ENCODE results near the gene ZNF692. TPM values are rescaled to one million over a fixed set of nuclear protein-coding genes. Genes with fewer than 3 reads are reported as not detected.
A peak's percentile ranks its signal among the peaks of the same experiment; 100 is the strongest.
"Not testable (repeated sequence)": the region's sequence is repeated elsewhere in the genome, so short reads cannot be mapped to it uniquely, and the experiment has no call there.

The ZNF692 gene
- total and polyA plus RNA-seq, 3 experiments from 2014 or later, result 9.6 to 58.7 (median 56.0) TPM

GRCh38 chr1:248900637-248901036 lies 41.8 kb upstream of the ZNF692 start:
- Mint-ChIP-seq H3K27ac (no peak overlapping the region), H3K36me3 (peaks cover 0 to 4% (median 0%) of the 10 kb centered on the region in 3 donors)

GRCh38 chr1:248897412-248898337 lies 38.8 kb upstream of the ZNF692 start:
- H3K4me3 Mint-ChIP-seq, result no peak overlapping the region
- H3K36me3 ChIP-seq (ENCODE audit: insufficient read depth, low read length), result no peaks in the 10 kb centered on the region
- no peak overlapping the region for H3K4me3 ChIP-seq (ENCODE audit: low read length)
- peaks cover 11% of the 10 kb centered on the region for H3K27me3 ChIP-seq (ENCODE audit: insufficient read depth, low read length, poor library complexity, severe bottlenecking)
- ChIA-PET CTCF (no interaction called here), POLR2A (no interaction called here)
- H3K36me3 Mint-ChIP-seq, result peaks cover 0 to 4% (median 0%) of the 10 kb centered on the region in 3 donors
- no peaks in the 10 kb centered on the region for H3K9me3 ChIP-seq (ENCODE audit: low read length)
- peaks cover 8 to 75% of the 10 kb centered on the region in 2 donors for H3K27me3 Mint-ChIP-seq
- no peaks in the 10 kb centered on the region for H3K4me1 ChIP-seq (ENCODE audit: insufficient read depth, low read length)
- no peak for DNase-seq
- H3K27ac Mint-ChIP-seq, result no peak overlapping the region
- H3K27ac ChIP-seq (ENCODE audit: low read depth, low read length), result no peak overlapping the region
- H3K9me3 Mint-ChIP-seq, result no peaks in the 10 kb centered on the region
- H3K4me1 Mint-ChIP-seq, result no peaks in the 10 kb centered on the region

More at GRCh38 chr1:248900637-248901036, 41.8 kb upstream of the ZNF692 start:
- H3K4me1 ChIP-seq (ENCODE audit: insufficient read depth, low read length), result peaks cover 6% of the 10 kb centered on the region
- ChIA-PET CTCF (interaction anchor here (1.4 kb wide), 1 partner anchor 26 kb away, joined by 3 read pairs; no protein-coding TSS in a partner anchor), POLR2A (no interaction called here)
- H3K9me3 ChIP-seq (ENCODE audit: low read length), result no peaks in the 10 kb centered on the region
- no peak overlapping the region for H3K4me3 ChIP-seq (ENCODE audit: low read length)
- DNase-seq, result no peak
- Mint-ChIP-seq H3K9me3 (no peaks in the 10 kb centered on the region), H3K4me1 (peaks cover 5 to 9% (median 6%) of the 10 kb centered on the region in 3 donors), H3K4me3 (peak overlapping the region in 1 of 7 donors; percentile 5), H3K27me3 (peaks cover 6 to 55% of the 10 kb centered on the region in 2 donors)
- H3K36me3 ChIP-seq (ENCODE audit: insufficient read depth, low read length), result no peaks in the 10 kb centered on the region
- peaks cover 11% of the 10 kb centered on the region for H3K27me3 ChIP-seq (ENCODE audit: insufficient read depth, low read length, poor library complexity, severe bottlenecking)
- H3K27ac ChIP-seq (ENCODE audit: low read depth, low read length), result no peak overlapping the region

GRCh38 chr1:248894837-248895236 lies 36.0 kb upstream of the ZNF692 start:
- Mint-ChIP-seq H3K27me3 (peaks cover 13 to 80% of the 10 kb centered on the region in 2 donors), H3K9me3 (no peaks in the 10 kb centered on the region), H3K27ac (no peak overlapping the region), H3K4me1 (no peaks in the 10 kb centered on the region), H3K36me3 (peaks cover 0 to 4% (median 0%) of the 10 kb centered on the region in 3 donors), H3K4me3 (no peak overlapping the region)
- no peak for DNase-seq
- no peaks in the 10 kb centered on the region for H3K9me3 ChIP-seq (ENCODE audit: low read length)
- H3K4me1 ChIP-seq (ENCODE audit: insufficient read depth, low read length), result no peaks in the 10 kb centered on the region
- no peak overlapping the region for H3K27ac ChIP-seq (ENCODE audit: low read depth, low read length)
- H3K27me3 ChIP-seq (ENCODE audit: insufficient read depth, low read length, poor library complexity, severe bottlenecking), result peaks cover 11% of the 10 kb centered on the region
- H3K4me3 ChIP-seq (ENCODE audit: low read length), result no peak overlapping the region
- no peaks in the 10 kb centered on the region for H3K36me3 ChIP-seq (ENCODE audit: insufficient read depth, low read length)
- POLR2A ChIA-PET, result no interaction called here
- CTCF ChIA-PET, result no interaction called here

- CTCF ChIA-PET, result no interaction called here
Observed at GRCh38 chr1:248892590-248892989, 33.7 kb upstream of the ZNF692 start.

GRCh38 chr1:248891758-248892157 lies 32.9 kb upstream of the ZNF692 start:
- no peaks in the 10 kb centered on the region for H3K4me1 Mint-ChIP-seq
- H3K36me3 Mint-ChIP-seq, result no peaks in the 10 kb centered on the region
- H3K9me3 Mint-ChIP-seq, result no peaks in the 10 kb centered on the region
- POLR2A ChIA-PET, result no interaction called here
- Histone ChIP-seq H3K27ac (ENCODE audit: low read depth, low read length) (no peak overlapping the region), H3K9me3 (ENCODE audit: low read length) (no peaks in the 10 kb centered on the region), H3K4me3 (ENCODE audit: low read length) (no peak overlapping the region), H3K4me1 (ENCODE audit: insufficient read depth, low read length) (no peaks in the 10 kb centered on the region), H3K27me3 (ENCODE audit: insufficient read depth, low read length, poor library complexity, severe bottlenecking) (no peaks in the 10 kb centered on the region), H3K36me3 (ENCODE audit: insufficient read depth, low read length) (no peaks in the 10 kb centered on the region)
- no peak overlapping the region for H3K27ac Mint-ChIP-seq
- DNase-seq, result no peak
- no peak overlapping the region for H3K4me3 Mint-ChIP-seq
- CTCF ChIA-PET, result no interaction called here
- H3K27me3 Mint-ChIP-seq, result peaks cover 7 to 61% of the 10 kb centered on the region in 2 donors

More at GRCh38 chr1:248892590-248892989, 33.7 kb upstream of the ZNF692 start:
- no peak for DNase-seq
- Histone ChIP-seq H3K27ac (ENCODE audit: low read depth, low read length) (no peak overlapping the region), H3K36me3 (ENCODE audit: insufficient read depth, low read length) (no peaks in the 10 kb centered on the region), H3K4me3 (ENCODE audit: low read length) (no peak overlapping the region), H3K9me3 (ENCODE audit: low read length) (no peaks in the 10 kb centered on the region), H3K27me3 (ENCODE audit: insufficient read depth, low read length, poor library complexity, severe bottlenecking) (peaks cover 4% of the 10 kb centered on the region), H3K4me1 (ENCODE audit: insufficient read depth, low read length) (no peaks in the 10 kb centered on the region)
- no peak overlapping the region for H3K27ac Mint-ChIP-seq
- no peaks in the 10 kb centered on the region for H3K4me1 Mint-ChIP-seq
- H3K36me3 Mint-ChIP-seq, result no peaks in the 10 kb centered on the region
- peaks cover 7 to 68% of the 10 kb centered on the region in 2 donors for H3K27me3 Mint-ChIP-seq
- H3K4me3 Mint-ChIP-seq, result no peak overlapping the region
- POLR2A ChIA-PET, result no interaction called here
- H3K9me3 Mint-ChIP-seq, result no peaks in the 10 kb centered on the region

GRCh38 chr1:248890549-248891498 lies 31.9 kb upstream of the ZNF692 start:
- no peaks in the 10 kb centered on the region for H3K36me3 Mint-ChIP-seq
- peak overlapping the region in 1 of 8 donors; percentile 3 for H3K27ac Mint-ChIP-seq
- no peaks in the 10 kb centered on the region for H3K4me1 Mint-ChIP-seq
- POLR2A ChIA-PET, result no interaction called here
- Histone ChIP-seq H3K4me1 (ENCODE audit: insufficient read depth, low read length) (no peaks in the 10 kb centered on the region), H3K27me3 (ENCODE audit: insufficient read depth, low read length, poor library complexity, severe bottlenecking) (no peaks in the 10 kb centered on the region), H3K9me3 (ENCODE audit: low read length) (no peaks in the 10 kb centered on the region), H3K36me3 (ENCODE audit: insufficient read depth, low read length) (no peaks in the 10 kb centered on the region), H3K27ac (ENCODE audit: low read depth, low read length) (peak overlapping the region; percentile 68), H3K4me3 (ENCODE audit: low read length) (no peak overlapping the region)
- CTCF ChIA-PET, result no interaction called here
- H3K4me3 Mint-ChIP-seq, result no peak overlapping the region
- H3K9me3 Mint-ChIP-seq, result no peaks in the 10 kb centered on the region
- peaks cover 7 to 52% of the 10 kb centered on the region in 2 donors for H3K27me3 Mint-ChIP-seq
- DNase-seq, result no peak

- H3K4me1 ChIP-seq (ENCODE audit: insufficient read depth, low read length); H3K4me1 Mint-ChIP-seq; H3K36me3 ChIP-seq (ENCODE audit: insufficient read depth, low read length); H3K4me3 ChIP-seq (ENCODE audit: low read length); H3K9me3 Mint-ChIP-seq; H3K27me3 ChIP-seq (ENCODE audit: insufficient read depth, low read length, poor library complexity, severe bottlenecking); DNase-seq; H3K27ac Mint-ChIP-seq; H3K4me3 Mint-ChIP-seq; CTCF ChIA-PET; H3K9me3 ChIP-seq (ENCODE audit: low read length); H3K36me3 Mint-ChIP-seq: not testable (repeated sequence)
- H3K27ac ChIP-seq (ENCODE audit: low read depth, low read length), result peak overlapping the region; percentile 68
- peaks cover 7 to 49% of the 10 kb centered on the region in 2 donors for H3K27me3 Mint-ChIP-seq
- POLR2A ChIA-PET, result interaction anchor here (0.7 kb wide), 1 partner anchor 9 kb away, joined by 6 read pairs; no protein-coding TSS in a partner anchor
Observed at GRCh38 chr1:248889914-248890243, 31.0 kb upstream of the ZNF692 start.
